Esophagus (tissue), 2 donors: ENCODE data around the gene PMM1. TPM values are rescaled to one million over a fixed set of nuclear protein-coding genes. Genes with fewer than 3 reads are reported as not detected.
"Not testable (repeated sequence)": the region's sequence is repeated elsewhere in the genome, so short reads cannot be mapped to it uniquely, and the experiment has no call there.

ENCODE experiments used
- H3K27ac ChIP-seq, 2 donors: one replicate each; pipeline ENCODE4 v1.5.1; 2013; ENCODE audit warnings: low read depth in 2 of 2, mild to moderate bottlenecking in 2 of 2, inconsistent platforms in 1 of 2, low read length in 1 of 2, moderate library complexity in 1 of 2
- H3K27me3 ChIP-seq, 2 donors: one replicate each; pipeline ENCODE4 v1.6.1; 2013; ENCODE audit warnings: low read length in 2 of 2, control low read depth in 1 of 2, mild to moderate bottlenecking in 1 of 2; ENCODE audit not compliant: insufficient read depth in 2 of 2, control insufficient read depth in 1 of 2
- H3K36me3 ChIP-seq, 2 donors: one replicate each; pipeline ENCODE4 v1.6.1; 2013; ENCODE audit warnings: low read length in 1 of 2; ENCODE audit not compliant: control insufficient read depth in 2 of 2, insufficient read depth in 2 of 2
- H3K4me1 ChIP-seq, 2 donors: one replicate each; pipeline ENCODE4 v1.6.1; 2013; ENCODE audit warnings: low read length in 1 of 2; ENCODE audit not compliant: control insufficient read depth in 2 of 2, insufficient read depth in 2 of 2
- H3K4me3 ChIP-seq, 2 donors: one replicate each; pipeline ENCODE4 v1.5.1; 2013; ENCODE audit warnings: low read length in 2 of 2, mild to moderate bottlenecking in 2 of 2, low read depth in 1 of 2, moderate library complexity in 1 of 2
- H3K9me3 ChIP-seq, 2 donors: one replicate each; pipeline ENCODE4 v1.6.1; 2013; ENCODE audit warnings: mild to moderate bottlenecking in 2 of 2, low read depth in 1 of 2, low read length in 1 of 2, moderate library complexity in 1 of 2; ENCODE audit not compliant: control insufficient read depth in 2 of 2, insufficient read depth in 1 of 2
- WGBS, 2 donors: extraction: QIAGEN DNeasy Blood & Tissue Kit; methylation state at CpG; one replicate each; pipeline ENCODE4 v1.1.7; 2013; 5-methylcytosine and 5-hydroxymethylcytosine counted together
- polyA plus RNA-seq, 2 donors: library from polyadenylated mRNA; stranded (reverse); fragments of 200-250 nt; gene quantifications; one replicate each; pipeline ENCODE4 v1.2.3, GENCODE V29; 2013
- donor health status: healthy with polysubstance abuse.
- donor health status: Bipolar disorder and iron deficiency.

Gene PMM1
- polyA plus RNA-seq, 2 donors, result 76.2 to 85.4 TPM

DNA sequence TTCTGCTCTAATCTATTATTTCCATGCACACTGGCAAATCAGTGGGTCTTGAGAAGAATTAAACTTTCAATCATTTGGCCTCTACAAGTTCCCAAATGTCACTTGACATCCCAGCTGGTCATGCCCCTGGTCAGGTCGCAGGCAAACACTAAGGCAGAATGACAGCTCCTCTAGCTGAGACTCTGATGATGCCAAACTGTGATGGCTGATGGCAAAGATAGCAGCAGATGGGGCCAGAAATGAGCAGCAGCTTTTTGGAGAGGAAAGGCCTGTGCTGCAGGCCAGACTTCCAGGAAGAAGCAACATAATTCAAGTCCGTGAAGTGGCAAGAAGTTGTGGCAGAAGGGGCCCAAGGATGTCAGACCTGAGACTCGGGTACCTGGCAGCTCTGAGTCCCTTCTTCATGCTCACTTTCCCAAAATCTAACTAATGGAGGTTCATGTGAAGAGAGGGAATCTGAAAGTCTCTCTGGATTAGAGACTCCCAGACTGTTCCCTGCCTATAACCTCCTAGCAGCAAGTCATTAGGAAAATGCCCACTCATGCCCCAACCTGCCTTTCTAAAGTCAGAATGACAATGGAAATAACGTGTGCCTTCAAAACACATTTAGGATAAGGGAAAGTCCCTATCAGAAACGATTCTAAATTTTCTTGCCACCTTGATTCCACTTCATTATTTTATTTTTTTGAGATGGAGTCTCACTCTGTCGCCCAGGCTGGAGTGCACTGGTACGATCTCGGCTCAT, 9.4 kb upstream of the PMM1 start:
- H3K4me3 ChIP-seq, result no peak overlapping the region
- 63 to 74% methylated on average over 8 of the region's 8 CpGs for WGBS, 2 donors
- H3K27ac ChIP-seq, result peak overlapping the region; percentile 81 to 86
- no peaks in the 10 kb centered on the region for H3K27me3 ChIP-seq
- H3K36me3 ChIP-seq, result peaks cover 7 to 15% of the 10 kb centered on the region in 2 donors
- H3K9me3 ChIP-seq, result no peaks in the 10 kb centered on the region
- H3K4me1 ChIP-seq, result peaks cover 2 to 19% of the 10 kb centered on the region in 2 donors

DNA sequence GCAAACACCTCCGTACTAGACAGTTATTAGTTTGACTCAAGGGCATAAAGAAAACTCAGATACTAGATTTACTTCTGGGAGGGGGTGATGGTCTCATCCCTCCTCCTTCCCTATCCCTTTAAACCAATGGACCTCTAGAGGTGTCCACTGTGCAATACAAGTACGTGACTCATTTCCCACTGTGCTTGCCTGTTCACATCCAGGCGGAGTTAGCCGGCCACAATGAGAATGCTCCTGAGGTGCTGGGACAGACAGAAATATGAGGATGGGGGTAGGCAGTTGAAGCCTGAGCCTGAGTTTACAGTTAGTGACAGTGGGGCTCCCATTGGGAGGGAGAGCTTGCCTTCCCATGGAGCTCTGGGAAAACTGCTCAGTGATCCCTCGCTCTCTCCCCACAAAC, 8.4 kb upstream of the PMM1 start:
- Histone ChIP-seq H3K27me3 (no peaks in the 10 kb centered on the region), H3K27ac (peak overlapping the region; percentile 86 to 88), H3K36me3 (peaks cover 5 to 15% of the 10 kb centered on the region in 2 donors), H3K4me3 (no peak overlapping the region), H3K9me3 (no peaks in the 10 kb centered on the region), H3K4me1 (peaks cover 2 to 19% of the 10 kb centered on the region in 2 donors)
- 59 to 74% methylated on average over 5 of the region's 5 CpGs for WGBS, 2 donors

DNA sequence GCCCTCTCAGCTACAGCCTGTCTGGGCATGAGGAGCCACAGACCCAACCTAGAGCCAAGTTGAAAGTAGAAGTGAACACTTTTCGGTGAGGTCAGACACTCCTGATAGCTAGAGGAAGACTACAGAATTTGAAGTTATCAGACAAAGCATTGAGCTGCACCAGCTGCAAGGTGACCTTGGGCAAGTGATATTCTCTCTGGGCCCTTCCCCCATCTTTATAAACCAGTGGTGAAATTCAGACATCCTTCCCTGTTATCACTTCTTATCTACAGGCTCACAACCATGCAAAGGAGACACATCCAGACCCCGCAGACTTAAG, 8.0 kb upstream of the PMM1 start:
- peaks cover under 1 to 11% of the 10 kb centered on the region in 2 donors for H3K36me3 ChIP-seq
- WGBS, 2 donors, result 50 to 53% methylated on average over 2 of the region's 2 CpGs
- H3K4me1 ChIP-seq, result peaks cover 0 to 19% of the 10 kb centered on the region in 2 donors
- no peaks in the 10 kb centered on the region for H3K27me3 ChIP-seq
- no peak overlapping the region for H3K4me3 ChIP-seq
- H3K27ac ChIP-seq, result peak overlapping the region; percentile 88 to 94
- no peaks in the 10 kb centered on the region for H3K9me3 ChIP-seq

DNA sequence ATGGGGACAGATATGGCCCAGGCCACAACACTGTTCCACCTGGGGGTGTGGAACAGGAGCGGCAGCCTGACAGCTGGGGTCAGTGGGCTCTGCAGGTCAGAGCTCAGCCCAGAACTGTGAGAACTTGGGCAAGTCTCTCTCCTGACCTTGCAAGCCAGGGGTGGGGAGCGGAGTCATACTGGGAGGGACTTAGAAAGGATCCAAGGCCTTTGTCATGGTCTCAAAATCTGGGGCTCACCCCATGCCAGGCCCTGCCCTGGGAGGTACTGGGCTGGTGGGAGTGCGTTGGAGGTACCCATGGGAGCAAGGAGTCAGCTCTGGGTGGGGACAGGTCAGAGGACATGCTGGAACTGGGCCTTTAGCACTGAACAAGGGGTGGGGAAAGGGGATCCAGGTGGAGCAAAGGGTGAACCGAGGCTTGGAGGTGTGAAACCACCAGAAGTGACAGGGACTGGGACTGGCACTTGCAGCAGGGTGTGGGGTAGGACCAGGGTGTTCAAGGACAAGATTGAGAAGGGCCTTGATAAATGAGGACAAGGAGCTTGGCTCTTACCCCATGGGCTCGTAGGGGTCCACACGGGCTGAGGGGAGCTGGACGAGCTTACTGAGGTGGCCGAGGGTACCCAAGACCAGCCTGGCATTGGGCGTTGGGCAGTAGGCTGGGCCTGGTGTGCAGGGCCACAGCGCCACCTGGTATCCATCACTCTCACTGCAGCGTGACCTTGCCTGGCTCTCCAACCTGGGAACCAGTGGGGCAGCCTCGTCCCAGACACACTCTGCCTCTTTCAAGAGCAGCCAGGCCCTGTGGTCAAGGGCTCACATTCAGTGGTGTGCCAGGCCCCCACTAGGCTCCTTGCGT, 7.4 kb upstream of the PMM1 start:
- peaks cover 0 to 19% of the 10 kb centered on the region in 2 donors for H3K4me1 ChIP-seq
- 38 to 39% methylated on average over 13 of the region's 13 CpGs for WGBS, 2 donors
- no peaks in the 10 kb centered on the region for H3K27me3 ChIP-seq
- H3K36me3 ChIP-seq, result peaks cover 0 to 6% of the 10 kb centered on the region in 2 donors
- H3K27ac ChIP-seq, result peak overlapping the region; percentile 88 to 94
- no peaks in the 10 kb centered on the region for H3K9me3 ChIP-seq
- H3K4me3 ChIP-seq, result no peak overlapping the region

DNA sequence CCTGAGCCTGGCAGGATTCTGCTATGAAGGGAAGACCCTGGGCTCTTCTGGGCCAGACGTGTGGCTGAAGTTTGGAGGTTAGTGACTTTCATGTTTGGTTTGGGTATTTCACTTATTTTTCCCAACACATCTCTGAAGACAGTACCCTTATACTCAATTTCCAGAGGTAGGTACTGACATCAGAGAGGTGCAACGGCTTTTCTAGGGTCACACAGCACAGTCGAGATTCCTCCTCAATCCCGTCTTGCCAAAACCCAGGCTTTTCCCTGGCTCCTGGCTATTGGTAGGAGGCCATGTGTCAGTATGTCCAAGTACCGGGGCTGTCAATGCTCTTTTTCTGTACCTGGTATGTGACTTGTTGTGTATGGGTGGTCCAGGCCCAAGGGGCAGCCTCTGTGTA, 6.1 kb upstream of the PMM1 start:
- peaks cover 0 to 2% of the 10 kb centered on the region in 2 donors for H3K36me3 ChIP-seq
- H3K27ac ChIP-seq, result peak overlapping the region in 1 of 2 donors; percentile 54
- peaks cover 0 to 16% of the 10 kb centered on the region in 2 donors for H3K4me1 ChIP-seq
- WGBS, 2 donors, result 83 to 87% methylated on average over 5 of the region's 5 CpGs
- H3K9me3 ChIP-seq, result no peaks in the 10 kb centered on the region
- no peaks in the 10 kb centered on the region for H3K27me3 ChIP-seq
- no peak overlapping the region for H3K4me3 ChIP-seq

DNA sequence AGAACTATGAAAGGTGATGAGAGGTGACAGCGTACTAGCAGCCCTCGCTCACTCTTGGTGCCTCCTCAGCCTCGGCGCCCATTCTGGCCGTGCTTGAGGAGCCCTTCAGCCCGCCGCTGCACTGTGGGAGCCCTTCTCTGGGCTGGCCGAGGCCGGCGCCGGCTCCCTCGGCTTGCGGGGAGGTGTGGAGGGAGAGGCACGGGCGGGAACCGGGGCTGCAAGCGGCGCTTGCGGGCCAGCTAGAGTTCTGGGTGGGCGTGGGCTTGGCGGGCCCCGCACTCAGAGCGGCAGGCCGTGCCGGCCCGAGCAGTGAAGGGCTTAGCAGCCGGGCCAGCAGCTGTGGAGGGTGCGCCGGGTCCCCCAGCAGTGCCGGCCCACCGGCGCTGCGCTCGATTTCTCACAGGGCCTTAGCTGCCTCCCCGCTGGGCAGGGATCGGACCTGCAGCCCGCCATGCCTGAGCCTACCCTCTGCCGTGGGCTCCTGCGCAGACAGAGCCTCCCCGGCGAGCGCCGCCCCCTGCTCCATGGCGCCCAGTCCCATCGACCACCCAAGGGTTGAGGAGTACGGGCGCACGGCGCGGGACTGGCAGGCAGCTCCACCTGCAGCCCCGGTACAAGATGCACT, 3.8 kb upstream of the PMM1 start:
- not testable (repeated sequence) for H3K27me3 ChIP-seq, H3K9me3 ChIP-seq, H3K36me3 ChIP-seq, H3K27ac ChIP-seq, H3K4me3 ChIP-seq
- peaks cover 0 to 15% of the 10 kb centered on the region in 2 donors for H3K4me1 ChIP-seq
- 95% methylated on average over 40 to 51 of the region's 51 CpGs for whole genome bisulfite sequencing, 2 donors

DNA sequence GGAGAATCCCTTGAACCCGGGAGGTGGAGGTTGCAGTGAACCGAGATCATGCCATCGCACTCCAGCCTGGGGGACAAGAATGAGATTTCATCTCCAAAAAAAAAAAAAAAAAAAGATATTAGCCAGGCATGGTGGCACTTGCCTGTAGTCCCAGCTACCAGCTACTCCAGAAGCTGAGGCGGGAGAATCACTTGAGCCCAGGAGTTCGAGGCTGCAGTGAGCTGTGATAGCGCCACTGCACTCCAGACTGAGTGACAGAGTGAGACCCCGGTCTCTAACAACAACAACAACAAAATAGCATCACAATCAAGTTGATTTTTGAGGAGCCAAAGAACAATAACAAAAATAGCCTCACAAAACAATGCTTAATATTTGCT, 2.3 kb downstream of the PMM1 start:
- no peaks in the 10 kb centered on the region for H3K9me3 ChIP-seq
- H3K27me3 ChIP-seq, result no peaks in the 10 kb centered on the region
- H3K27ac ChIP-seq, result no peak overlapping the region
- H3K36me3 ChIP-seq, result peaks cover 6 to 16% of the 10 kb centered on the region in 2 donors
- 85 to 91% methylated on average over 7 of the region's 7 CpGs for WGBS, 2 donors
- no peak overlapping the region for H3K4me3 ChIP-seq
- peaks cover 0 to 3% of the 10 kb centered on the region in 2 donors for H3K4me1 ChIP-seq

DNA sequence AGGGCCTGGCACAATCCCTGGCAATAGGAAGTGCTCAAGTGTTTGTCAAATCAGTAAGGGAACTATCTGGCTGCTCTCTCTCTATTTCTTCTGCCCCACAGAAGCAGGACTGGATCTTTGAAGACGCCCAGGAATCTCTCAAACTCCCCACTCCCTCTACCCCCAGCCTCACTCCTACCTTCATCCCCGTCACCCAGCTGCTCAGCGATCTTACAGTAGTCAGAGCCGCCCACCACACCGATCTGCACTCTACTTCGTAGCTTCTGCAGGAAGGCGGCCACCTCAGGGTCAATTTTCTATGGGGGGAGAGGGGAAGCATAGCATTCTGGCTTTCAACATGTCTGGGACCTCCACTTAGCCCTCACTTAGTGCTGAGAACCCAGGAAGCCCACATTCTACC, 3.7 kb downstream of the PMM1 start:
- H3K36me3 ChIP-seq, result peaks cover 6 to 19% of the 10 kb centered on the region in 2 donors
- 97 to 98% methylated on average over 7 of the region's 7 CpGs for WGBS, 2 donors
- H3K4me3 ChIP-seq, result no peak overlapping the region
- no peak overlapping the region for H3K27ac ChIP-seq
- no peaks in the 10 kb centered on the region for H3K9me3 ChIP-seq
- no peaks in the 10 kb centered on the region for H3K27me3 ChIP-seq
- peaks cover 0 to 3% of the 10 kb centered on the region in 2 donors for H3K4me1 ChIP-seq

DNA sequence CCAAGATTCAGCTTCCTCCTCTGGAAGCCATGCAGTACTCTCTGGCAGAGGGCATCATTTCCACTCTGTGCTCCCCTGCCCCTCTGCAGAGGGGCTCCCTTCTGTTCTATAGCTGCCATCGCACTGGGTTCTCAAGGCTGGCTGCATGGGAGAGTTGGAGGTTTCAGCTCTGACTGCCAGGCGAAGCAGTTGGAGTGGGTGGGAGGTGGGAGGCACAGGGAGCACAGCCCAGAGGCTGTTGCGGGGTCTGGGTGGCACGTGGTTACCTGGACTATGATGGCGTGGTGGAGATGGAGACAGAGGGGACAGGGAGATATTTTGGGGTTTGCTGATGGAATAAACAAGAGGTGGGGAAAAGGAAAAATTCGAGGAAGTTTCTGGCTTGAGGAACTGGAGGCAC, 4.8 kb downstream of the PMM1 start:
- Histone ChIP-seq H3K4me1 (peaks cover 0 to 3% of the 10 kb centered on the region in 2 donors), H3K9me3 (no peaks in the 10 kb centered on the region), H3K4me3 (no peak overlapping the region), H3K27me3 (no peaks in the 10 kb centered on the region), H3K27ac (peak overlapping the region in 1 of 2 donors; percentile 1), H3K36me3 (peaks cover 6 to 22% of the 10 kb centered on the region in 2 donors)
- 93 to 95% methylated on average over 6 of the region's 6 CpGs for WGBS, 2 donors
